Uterus (tissue), 2 donors: ENCODE results near the gene TSPO2.

Experiments
- CTCF ChIP-seq, 4 experiments: fragments of 200-600 bp in 2 of 4; fragments of 450-650 bp in 2 of 4; sonication (generic) in 2 of 4; IDR thresholded peaks; one replicate each; pipeline ENCODE4 v1.5.1; 2016 to 2019; ENCODE audit warnings: antibody characterized with exemption in 4 of 4, mild to moderate bottlenecking in 2 of 4, moderate library complexity in 1 of 4
- POLR2A ChIP-seq, 2 donors: fragments of 450-650 bp; IDR thresholded peaks; one replicate each; pipeline ENCODE4 v1.6.1; 2016; ENCODE audit warnings: antibody characterized with exemption in 2 of 2, mild to moderate bottlenecking in 1 of 2, moderate library complexity in 1 of 2

- no peak for TF ChIP-seq POLR2A (IDR thresholded peaks at IDR 0.05)
- TF ChIP-seq CTCF (IDR thresholded peaks at IDR 0.05) = no peak
Measured at GRCh38 chr6:41013466-41014153, 28.7 kb upstream of the TSPO2 start.
